VCaP (cell line): Measurements from ENCODE around the gene SSTR1.

Experiments
- H3K27ac ChIP-seq: fragments of 450-650 bp; 2 replicates; pipeline ENCODE4 v1.5.1; 2017
- CTCF ChIP-seq: fragments of 450-650 bp; conservative IDR thresholded peaks from 2 replicates; pipeline ENCODE4 v1.5.1; 2017; ENCODE audit warnings: mild to moderate bottlenecking, moderate library complexity

SSTR1 gene

GRCh38 chr14:38255673-38256532, 48.2 kb downstream of the SSTR1 start, which contains the start of gene CLEC14A:
Gene CLEC14A, minus strand, starts transcription at chr14:38256093. Its CDS starts 71 bp downstream, at chr14:38256022.
- TF ChIP-seq CTCF: no peak
- H3K27ac ChIP-seq: no peak within 1 kb of the TSS

GRCh38 chr14:38256533-38256840, 48.8 kb downstream of the SSTR1 start:
- TF ChIP-seq CTCF: no peak
- no peak overlapping the region for H3K27ac ChIP-seq

GRCh38 chr14:38257507-38257906, 49.8 kb downstream of the SSTR1 start:
- no peak overlapping the region for H3K27ac ChIP-seq
- TF ChIP-seq CTCF: no peak

GRCh38 chr14:38261620-38262019, 53.9 kb downstream of the SSTR1 start:
- no peak overlapping the region for H3K27ac ChIP-seq
- TF ChIP-seq CTCF: no peak
